ENCODE data around the gene CHDH. TPM values are rescaled to one million over a fixed set of nuclear protein-coding genes. Genes with fewer than 3 reads are reported as not detected.

CHDH gene
- total RNA-seq, 1 donor from 2014 or later, result 11.0 TPM

- ATAC-seq, result no peak
- intact Hi-C loops (cut with DNase I), result no loop called here
Measured at GRCh38 chr3:53775834-53776251, 70.4 kb downstream of the CHDH start.

DNA sequence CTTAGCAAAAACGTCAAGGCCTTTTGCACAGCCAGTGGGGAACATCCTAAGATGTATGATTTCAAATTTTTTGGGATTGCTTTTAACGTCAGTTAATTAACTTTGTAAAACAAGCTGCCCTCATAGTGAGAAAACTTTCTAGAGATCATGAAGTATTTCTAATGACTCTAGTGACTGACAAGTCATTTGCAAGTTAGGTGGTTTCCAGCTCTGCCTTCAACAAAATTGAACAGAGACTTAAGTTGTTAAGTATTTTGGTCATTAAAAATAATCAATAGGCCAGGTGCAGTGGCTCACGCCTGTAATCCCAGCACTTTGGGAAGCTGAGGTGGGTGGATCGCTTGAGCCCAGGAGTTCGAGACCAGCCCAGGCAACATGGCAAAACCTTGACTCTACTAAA is 71.2 kb downstream of the CHDH start:
- ATAC-seq, result no peak
- intact Hi-C loops (cut with DNase I), result no loop called here
- no peak for DNase-seq (ENCODE audit: missing footprints)

More at GRCh38 chr3:53775834-53776251, 70.4 kb downstream of the CHDH start:
- DNase-seq (ENCODE audit: missing footprints), result no peak

GRCh38 chr3:53774414-53774813 is 71.8 kb downstream of the CHDH start:
- intact Hi-C loops (cut with DNase I), result no loop called here
- no peak for ATAC-seq

GRCh38 chr3:53773611-53774368 is 72.4 kb downstream of the CHDH start:
- ATAC-seq (no peak), DNase-seq (ENCODE audit: missing footprints) (no peak)
- intact Hi-C loops (cut with DNase I), result no loop called here

More at GRCh38 chr3:53774414-53774813, 71.8 kb downstream of the CHDH start:
- no peak for DNase-seq (ENCODE audit: missing footprints)

- no peak for DNase-seq (ENCODE audit: missing footprints)
- intact Hi-C loops (cut with DNase I), result no loop called here
- no peak for ATAC-seq
Measured at GRCh38 chr3:53773021-53773436, 73.2 kb downstream of the CHDH start.

GRCh38 chr3:53772562-53772961 is 73.7 kb downstream of the CHDH start:
- intact Hi-C loops (cut with DNase I), result no loop called here
- no peak for DNase-seq (ENCODE audit: missing footprints)
- no peak for ATAC-seq

DNA sequence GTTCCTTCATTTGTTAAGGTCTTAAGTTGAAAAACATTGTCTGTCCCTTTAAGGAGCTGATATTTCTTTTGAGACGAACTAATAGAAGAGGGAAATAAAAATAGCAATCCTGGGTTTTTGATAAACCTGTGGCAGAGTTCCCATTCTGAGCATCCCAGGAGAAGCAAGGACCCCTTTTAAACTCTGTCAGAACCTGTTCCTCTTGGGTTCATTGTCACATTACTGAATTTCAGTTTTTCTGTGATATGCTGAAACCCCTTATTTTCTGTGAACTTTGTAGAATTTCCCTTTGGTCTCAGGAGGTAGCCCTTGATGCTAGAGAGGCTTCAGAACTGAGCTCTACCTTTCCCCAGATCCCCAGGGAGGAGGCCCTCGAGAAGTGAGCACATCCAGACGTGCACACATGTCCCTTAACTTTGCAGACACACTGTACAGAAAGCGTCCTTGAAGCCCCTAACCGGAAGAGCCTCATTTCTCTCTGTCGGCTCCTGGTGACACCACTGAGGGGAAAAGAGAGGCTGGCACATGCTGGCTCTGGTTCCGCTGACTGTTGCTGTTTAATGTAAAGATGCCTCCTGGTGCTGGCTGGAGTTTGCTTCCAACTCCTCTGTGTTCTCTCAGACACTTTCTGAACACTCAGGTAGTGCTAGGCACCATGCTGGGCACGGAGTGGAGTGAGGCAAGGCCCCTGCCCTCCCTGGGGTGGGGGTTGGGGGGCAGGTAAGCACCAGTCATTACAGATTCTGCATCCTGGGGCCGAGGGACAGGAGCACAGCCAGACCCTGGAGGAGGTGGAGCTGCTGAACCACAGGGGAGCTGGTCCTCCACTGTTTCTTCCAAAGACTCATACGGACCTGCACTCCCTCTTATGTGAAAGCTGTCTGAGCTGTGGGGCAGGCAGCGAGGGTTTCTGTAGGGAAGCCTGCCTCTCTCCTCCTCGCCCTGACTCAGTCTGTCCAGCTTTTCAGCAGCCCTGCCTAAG is 77.5 kb downstream of the CHDH start:
- intact Hi-C loops (cut with DNase I), result no loop called here
- DNase-seq (ENCODE audit: missing footprints) (no peak), ATAC-seq (no peak)

GRCh38 chr3:53766706-53767105 is 79.5 kb downstream of the CHDH start:
- no peak for DNase-seq (ENCODE audit: missing footprints)
- no peak for ATAC-seq
- intact Hi-C loops (cut with DNase I), result no loop called here

GRCh38 chr3:53765753-53766152 is 80.5 kb downstream of the CHDH start:
- no peak for ATAC-seq
- intact Hi-C loops (cut with DNase I), result no loop called here
- no peak for DNase-seq (ENCODE audit: missing footprints)

DNA sequence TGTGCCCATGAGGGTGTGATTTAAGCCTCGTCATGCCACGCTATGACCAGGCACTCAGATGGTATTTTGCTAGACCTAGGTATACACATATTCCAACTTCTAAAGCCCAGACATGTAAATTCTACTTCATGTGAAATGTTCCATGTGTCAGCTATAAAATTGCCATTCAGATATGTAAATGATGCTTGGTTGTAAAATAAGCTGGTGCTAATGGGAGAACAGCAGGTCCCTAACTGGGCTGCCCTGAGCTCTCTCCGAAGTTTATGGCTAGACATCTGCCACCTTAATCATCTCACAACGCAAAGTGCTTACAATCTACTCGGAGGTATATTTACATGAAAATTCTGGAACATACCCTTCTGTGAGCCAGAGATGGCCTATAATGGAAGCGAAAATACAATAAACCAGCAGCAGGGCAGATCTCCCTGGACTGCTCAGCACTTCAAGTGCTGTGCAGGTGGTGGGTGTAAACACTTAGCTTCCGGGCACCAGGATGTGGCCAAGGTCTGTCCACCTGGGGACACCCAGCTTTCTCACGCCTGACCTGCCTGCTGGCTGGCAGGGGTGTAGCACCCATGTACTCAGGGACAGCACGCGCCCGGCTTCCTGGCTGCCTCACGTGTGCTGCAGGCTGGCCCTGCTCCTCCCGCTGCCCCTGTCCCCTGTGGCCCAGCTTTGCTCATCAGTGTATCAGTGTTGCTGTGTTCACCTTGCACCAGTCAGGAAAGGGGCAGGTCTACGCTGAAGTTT is 82.0 kb downstream of the CHDH start:
- intact Hi-C loops (cut with DNase I), result no loop called here
- no peak for ATAC-seq

GRCh38 chr3:53763353-53763752 is 82.9 kb downstream of the CHDH start:
- ATAC-seq (no peak), DNase-seq (ENCODE audit: missing footprints) (no peak)
- intact Hi-C loops (cut with DNase I), result no loop called here

More for the DNA sequence above, 82.0 kb downstream of the CHDH start:
- DNase-seq (ENCODE audit: missing footprints), result no peak

Other genes starting within 250 kb of the CHDH start
- gene IL17RB, start 149 bp upstream of the CHDH start, total RNA-seq, result 3.2 TPM
- gene ACTR8, start 35.7 kb upstream of the CHDH start, total RNA-seq, result 33.7 TPM
- 112 TPM for gene SELENOK, start 45.4 kb upstream of the CHDH start, total RNA-seq